Esophagus muscularis mucosa (tissue), 4 donors: ENCODE measurements around the gene TRAPPC6A.

Experiments used
- EP300 ChIP-seq: sonication (generic); formaldehyde crosslinking; IDR thresholded peaks from one replicate; pipeline ENCODE4 v1.6.1; 2017; ENCODE audit warnings: antibody characterized with exemption
- POLR2A ChIP-seq: fragments of 450-650 bp; IDR thresholded peaks from one replicate; pipeline ENCODE4 v1.6.1; 2017; ENCODE audit warnings: antibody characterized with exemption, moderate library complexity, mild to moderate bottlenecking, low read depth
- POLR2AphosphoS5 ChIP-seq, 2 donors: sonication (generic); formaldehyde crosslinking; IDR thresholded peaks; one replicate each; pipeline ENCODE4 v1.6.1; 2017; ENCODE audit warnings: antibody characterized with exemption in 2 of 2
- TF ChIP-seq, protein P1 (sequence below), 3 experiments: fragments of 200-600 bp in 2 of 3; fragments of 450-650 bp in 1 of 3; sonication (generic) in 2 of 3; IDR thresholded peaks; one replicate each; pipeline ENCODE4 v1.5.1; 2017 to 2019; ENCODE audit warnings: antibody characterized with exemption in 3 of 3, mild to moderate bottlenecking in 2 of 3, moderate library complexity in 1 of 3

DNA sequence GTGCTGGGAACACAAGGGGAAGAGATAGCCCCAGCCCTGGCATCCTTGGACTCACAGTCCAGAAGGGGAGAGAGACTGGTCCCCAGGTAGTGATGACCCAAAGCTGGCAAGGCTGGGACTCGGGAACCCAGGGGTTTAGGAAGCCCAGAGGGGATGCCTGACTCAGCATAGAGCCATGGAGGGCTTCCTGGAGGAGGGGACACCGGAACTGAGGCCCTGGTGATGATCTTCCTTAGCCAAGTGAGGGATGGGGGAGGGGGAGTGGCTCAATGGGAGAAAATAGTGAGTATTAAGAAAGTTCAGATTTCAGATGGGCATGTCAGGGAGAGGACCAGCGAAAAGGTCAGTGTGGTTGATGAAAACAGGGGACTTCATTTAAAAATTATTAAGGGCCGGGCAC lies 40.4 kb upstream of the TRAPPC6A start:
- TF ChIP-seq POLR2A: no peak
- TF ChIP-seq POLR2AphosphoS5 (IDR thresholded peaks at IDR 0.05): no peak
- TF ChIP-seq, protein P1, sequence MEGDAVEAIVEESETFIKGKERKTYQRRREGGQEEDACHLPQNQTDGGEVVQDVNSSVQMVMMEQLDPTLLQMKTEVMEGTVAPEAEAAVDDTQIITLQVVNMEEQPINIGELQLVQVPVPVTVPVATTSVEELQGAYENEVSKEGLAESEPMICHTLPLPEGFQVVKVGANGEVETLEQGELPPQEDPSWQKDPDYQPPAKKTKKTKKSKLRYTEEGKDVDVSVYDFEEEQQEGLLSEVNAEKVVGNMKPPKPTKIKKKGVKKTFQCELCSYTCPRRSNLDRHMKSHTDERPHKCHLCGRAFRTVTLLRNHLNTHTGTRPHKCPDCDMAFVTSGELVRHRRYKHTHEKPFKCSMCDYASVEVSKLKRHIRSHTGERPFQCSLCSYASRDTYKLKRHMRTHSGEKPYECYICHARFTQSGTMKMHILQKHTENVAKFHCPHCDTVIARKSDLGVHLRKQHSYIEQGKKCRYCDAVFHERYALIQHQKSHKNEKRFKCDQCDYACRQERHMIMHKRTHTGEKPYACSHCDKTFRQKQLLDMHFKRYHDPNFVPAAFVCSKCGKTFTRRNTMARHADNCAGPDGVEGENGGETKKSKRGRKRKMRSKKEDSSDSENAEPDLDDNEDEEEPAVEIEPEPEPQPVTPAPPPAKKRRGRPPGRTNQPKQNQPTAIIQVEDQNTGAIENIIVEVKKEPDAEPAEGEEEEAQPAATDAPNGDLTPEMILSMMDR (IDR thresholded peaks at IDR 0.05): no peak
- TF ChIP-seq EP300: no peak
